ENCODE measurements around the gene XG. TPM values are rescaled to one million over a fixed set of nuclear protein-coding genes. Genes with fewer than 3 reads are reported as not detected.

XG gene
- polyA plus RNA-seq, 3 donors: not detected

DNA sequence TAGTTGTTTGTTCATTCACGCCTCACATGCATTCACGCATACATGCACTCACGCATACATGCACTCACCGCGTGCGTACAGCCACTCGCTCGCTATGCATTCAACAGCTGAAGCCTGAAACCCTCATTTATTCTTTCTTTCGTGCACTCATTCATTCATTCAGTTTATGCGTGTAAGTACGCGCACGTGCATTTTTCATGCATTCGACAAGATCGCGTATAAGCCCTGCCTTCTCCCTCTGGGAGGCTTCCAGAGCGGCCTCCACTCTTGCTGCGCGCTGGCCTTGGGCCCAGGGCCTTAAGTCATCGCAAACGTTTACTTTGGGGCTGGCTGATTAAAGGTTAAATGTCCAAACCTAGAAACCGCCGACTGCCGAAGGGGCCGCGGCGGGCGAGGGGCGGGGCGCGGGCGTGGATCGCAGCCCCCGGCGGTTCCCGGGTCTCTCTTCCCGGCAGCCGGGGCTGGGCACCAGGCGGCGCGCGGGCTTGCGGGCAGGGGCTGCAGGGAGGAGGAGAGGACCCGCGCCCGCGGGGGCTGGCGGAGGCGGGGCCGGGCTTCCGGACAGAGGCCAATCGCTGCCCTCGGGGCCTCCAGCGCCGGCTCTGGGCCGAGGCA, 76.6 kb downstream of the XG start, which contains the start of gene GYG2:
Gene GYG2, plus strand, starts transcription at position 587 of the 615 bp plus-strand sequence. CDS start 1,259 bp downstream, outside the sequence.
- H3K4me3 Mint-ChIP-seq: peak within 1 kb of the TSS; percentile 30 to 43
- no peaks in the 10 kb centered on the region for H3K9me3 Mint-ChIP-seq
- intact Hi-C loops (cut with micrococcal nuclease): no loop called here
- H3K4me2 ChIP-seq (replicated peaks; ENCODE audit: extremely low read depth, low read length, poor library complexity, severe bottlenecking): peak within 1 kb of the TSS; percentile 53
- no peak within 1 kb of the TSS for H3K27ac ChIP-seq (ENCODE audit: low read depth in 1 of 2, low read length in 2 of 2)
- H3K4me1 ChIP-seq (ENCODE audit: control insufficient read depth in 1 of 2, insufficient read depth in 2 of 2, low read length in 2 of 2): peaks cover 0 to 6% of the 10 kb centered on the region in 2 donors
- 35% methylated on average over 27 of the region's 56 CpGs for whole genome bisulfite sequencing (ENCODE audit: insufficient coverage)
- H3K27ac Mint-ChIP-seq: no peak within 1 kb of the TSS
- H3K36me3 ChIP-seq (replicated peaks in 1 of 2; ENCODE audit: control insufficient read depth in 1 of 2, insufficient read depth in 2 of 2, low read length in 2 of 2): no peaks in the 10 kb centered on the region
- peak within 1 kb of the TSS in 1 of 3 experiments; percentile 38 for H3K4me3 ChIP-seq (replicated peaks in 1 of 3; ENCODE audit: low read depth in 2 of 3, low read length in 3 of 3)
- H3K4me1 Mint-ChIP-seq: no peaks in the 10 kb centered on the region
- peaks cover 24 to 29% of the 10 kb centered on the region in 2 donors for H3K27me3 ChIP-seq (ENCODE audit: control insufficient read depth in 2 of 2, insufficient read depth in 2 of 2, low read length in 2 of 2)
- H3K36me3 Mint-ChIP-seq: no peaks in the 10 kb centered on the region
- H3K9ac ChIP-seq (ENCODE audit: insufficient read depth, low read length, poor library complexity, severe bottlenecking): no peak within 1 kb of the TSS
- peaks cover 14 to 31% (median 23%) of the 10 kb centered on the region in 3 donors for H3K27me3 Mint-ChIP-seq (ENCODE audit: low read depth in 3 of 3)
- peaks cover 0 to 11% of the 10 kb centered on the region in 2 donors for H3K9me3 ChIP-seq (replicated peaks in 1 of 2; ENCODE audit: control insufficient read depth in 1 of 2, insufficient read depth in 1 of 2, low read length in 2 of 2)
- no peaks in the 10 kb centered on the region for H3K79me2 ChIP-seq (ENCODE audit: insufficient read depth, low read length)
- no peaks in the 10 kb centered on the region for H4K20me1 ChIP-seq (ENCODE audit: insufficient read depth, low read length)
- no peak for TF ChIP-seq CTCF (IDR thresholded peaks at IDR 0.05)
- H2AFZ ChIP-seq (ENCODE audit: insufficient read depth, low read depth, low read length, poor library complexity, severe bottlenecking): peak within 1 kb of the TSS; percentile 8
- DNase-seq: no peak

- no peak for TF ChIP-seq CTCF (IDR thresholded peaks at IDR 0.05)
- H3K79me2 ChIP-seq (ENCODE audit: insufficient read depth, low read length): no peaks in the 10 kb centered on the region
- no peak overlapping the region for H3K27ac Mint-ChIP-seq
- WGBS (ENCODE audit: insufficient coverage): 0% methylated on average over 2 of the region's 44 CpGs
- H3K36me3 ChIP-seq (replicated peaks in 1 of 2; ENCODE audit: control insufficient read depth in 1 of 2, insufficient read depth in 2 of 2, low read length in 2 of 2): no peaks in the 10 kb centered on the region
- peak overlapping the region; percentile 8 for H2AFZ ChIP-seq (ENCODE audit: insufficient read depth, low read depth, low read length, poor library complexity, severe bottlenecking)
- intact Hi-C loops (cut with micrococcal nuclease): no loop called here
- peaks cover 24 to 29% of the 10 kb centered on the region in 2 donors for H3K27me3 ChIP-seq (ENCODE audit: control insufficient read depth in 2 of 2, insufficient read depth in 2 of 2, low read length in 2 of 2)
- H3K4me1 Mint-ChIP-seq: no peaks in the 10 kb centered on the region
- no peak overlapping the region for H3K9ac ChIP-seq (ENCODE audit: insufficient read depth, low read length, poor library complexity, severe bottlenecking)
- no peaks in the 10 kb centered on the region for H4K20me1 ChIP-seq (ENCODE audit: insufficient read depth, low read length)
- H3K4me3 ChIP-seq (replicated peaks in 1 of 3; ENCODE audit: low read depth in 2 of 3, low read length in 3 of 3): peak overlapping the region in 1 of 3 experiments; percentile 38
- H3K27me3 Mint-ChIP-seq (ENCODE audit: low read depth in 3 of 3): peaks cover 15 to 29% (median 23%) of the 10 kb centered on the region in 3 donors
- H3K9me3 Mint-ChIP-seq: no peaks in the 10 kb centered on the region
- H3K36me3 Mint-ChIP-seq: no peaks in the 10 kb centered on the region
- no peak for DNase-seq
- H3K27ac ChIP-seq (ENCODE audit: low read depth in 1 of 2, low read length in 2 of 2): no peak overlapping the region
- H3K4me2 ChIP-seq (replicated peaks; ENCODE audit: extremely low read depth, low read length, poor library complexity, severe bottlenecking): peak overlapping the region; percentile 53
- H3K9me3 ChIP-seq (replicated peaks in 1 of 2; ENCODE audit: control insufficient read depth in 1 of 2, insufficient read depth in 1 of 2, low read length in 2 of 2): peaks cover 0 to 11% of the 10 kb centered on the region in 2 donors
- peaks cover 0 to 6% of the 10 kb centered on the region in 2 donors for H3K4me1 ChIP-seq (ENCODE audit: control insufficient read depth in 1 of 2, insufficient read depth in 2 of 2, low read length in 2 of 2)
- peak overlapping the region; percentile 30 to 43 for H3K4me3 Mint-ChIP-seq
Measured at GRCh38 chrX:2828959-2829411, 77.1 kb downstream of the XG start.

All from CD14-positive monocyte (primary cell).